B cell (primary cell): Measurements from ENCODE around the gene HPN. TPM values are rescaled to one million over a fixed set of nuclear protein-coding genes. Genes with fewer than 3 reads are reported as not detected.

ENCODE experiments used
- ATAC-seq: fragments of 200-7000 bp; cut with Tn5 transposase; one replicate; pipeline ENCODE4 v1.10.0; 2021; ENCODE audit warnings: low read depth, mild to moderate bottlenecking, moderate number of reproducible peaks, moderate library complexity
- CTCF ChIA-PET: fragments of 350-600 bp; sonication (Branson Sonifier 250); formaldehyde crosslinking; loops from one replicate; lab custom pipeline; 2021; ENCODE audit warnings: antibody characterized with exemption, inconsistent platforms; lab: Charles Lee
- POLR2A ChIA-PET: fragments of 350-600 bp; sonication (Branson Sonifier 250); formaldehyde crosslinking; loops from one replicate; lab custom pipeline; 2021; ENCODE audit warnings: antibody characterized with exemption; lab: Charles Lee
- DNase-seq: peaks from one replicate; pipeline ENCODE4 v3.0.0; 2013
- H2AFZ ChIP-seq: 2 replicates; pipeline ENCODE4 v1.6.1; 2012; ENCODE audit warnings: mild to moderate bottlenecking, low read depth, low read length; ENCODE audit not compliant: insufficient read depth, poor library complexity, severe bottlenecking
- H3K27ac ChIP-seq, 2 donors: 1 replicate in 1 of 2; 2 replicates in 1 of 2; pipeline ENCODE4 v1.5.1; 2012 to 2013; ENCODE audit warnings: low read length in 2 of 2, mild to moderate bottlenecking in 2 of 2, moderate library complexity in 1 of 2
- H3K27me3 ChIP-seq, 4 experiments: fragments of 200-600 bp in 1 of 4; sonication (generic) in 1 of 4; replicated peaks in 1 of 4; 1 replicate in 2 of 4; 2 replicates in 2 of 4; pipeline versions ENCODE4 v1.6.1 to v1.7.0; 2013 to 2016; ENCODE audit warnings: low read length in 3 of 4, mild to moderate bottlenecking in 2 of 4, mixed read lengths in 1 of 4, moderate library complexity in 1 of 4; ENCODE audit not compliant: insufficient read depth in 4 of 4, control insufficient read depth in 3 of 4; ENCODE audit errors: control extremely low read depth in 1 of 4
- H3K36me3 ChIP-seq, 2 experiments: replicated peaks in 1 of 2; 1 replicate in 1 of 2; 2 replicates in 1 of 2; pipeline versions ENCODE4 v1.6.1 to v1.7.1; 2013; ENCODE audit warnings: low read length in 1 of 2; ENCODE audit not compliant: insufficient read depth in 2 of 2, control insufficient read depth in 1 of 2; ENCODE audit errors: control extremely low read depth in 1 of 2, extremely low read depth in 1 of 2
- H3K4me1 ChIP-seq, 2 donors: fragments of 200-600 bp in 1 of 2; sonication (generic) in 1 of 2; 1 replicate in 1 of 2; 2 replicates in 1 of 2; pipeline versions ENCODE4 v1.5.1 to v1.6.1; 2013 to 2017; ENCODE audit warnings: low read length in 2 of 2; ENCODE audit not compliant: control insufficient read depth in 2 of 2, insufficient read depth in 2 of 2
- H3K4me2 ChIP-seq: replicated peaks from 2 replicates; pipeline ENCODE3; 2012; ENCODE audit warnings: mild to moderate bottlenecking, low read depth, low read length; ENCODE audit not compliant: poor library complexity, severe bottlenecking
- H3K4me3 ChIP-seq, 5 experiments: fragments of 200-600 bp in 1 of 5; sonication (generic) in 1 of 5; 1 replicate in 3 of 5; 2 replicates in 2 of 5; pipeline versions ENCODE4 v1.5.1 to v1.7.0; 2011 to 2016; ENCODE audit warnings: low read length in 4 of 5, mild to moderate bottlenecking in 4 of 5, low read depth in 2 of 5, control low read depth in 1 of 5, moderate library complexity in 1 of 5; ENCODE audit not compliant: insufficient read depth in 1 of 5; ENCODE audit errors: control extremely low read depth in 1 of 5, extremely low read depth in 1 of 5
- H3K79me2 ChIP-seq: fragments of 200-600 bp; sonication (generic); one replicate; pipeline ENCODE4 v1.6.0; 2016; ENCODE audit warnings: low read length; ENCODE audit not compliant: control insufficient read depth, insufficient read depth
- H3K9ac ChIP-seq: fragments of 200-600 bp; sonication (generic); 2 replicates; pipeline ENCODE4 v1.6.1; 2017; ENCODE audit warnings: mild to moderate bottlenecking, low read length, moderate library complexity
- H3K9me3 ChIP-seq, 3 donors: one replicate each; pipeline versions ENCODE4 v1.6.1 to v1.7.1; 2013; ENCODE audit warnings: low read length in 2 of 3; ENCODE audit not compliant: control insufficient read depth in 2 of 3, insufficient read depth in 1 of 3; ENCODE audit errors: control extremely low read depth in 1 of 3
- H4K20me1 ChIP-seq: 2 replicates; pipeline ENCODE4 v1.6.0; 2012; ENCODE audit warnings: mild to moderate bottlenecking, low read length; ENCODE audit not compliant: insufficient read depth, control insufficient read depth, poor library complexity, severe bottlenecking
- H3K27ac Mint-ChIP-seq: one replicate; pipeline ENCODE4 v1.8.0; 2021; ENCODE audit warnings: mixed read lengths
- H3K27me3 Mint-ChIP-seq: one replicate; pipeline ENCODE4 v1.8.0; 2021; ENCODE audit warnings: mixed read lengths
- H3K4me1 Mint-ChIP-seq: one replicate; pipeline ENCODE4 v1.8.0; 2021; ENCODE audit warnings: mixed read lengths
- H3K4me3 Mint-ChIP-seq: one replicate; pipeline ENCODE4 v1.8.0; 2021; ENCODE audit warnings: mixed read lengths
- H3K9me3 Mint-ChIP-seq: one replicate; pipeline ENCODE4 v1.8.0; 2022; ENCODE audit warnings: mixed read lengths; ENCODE audit not compliant: insufficient read depth
- CTCF ChIP-seq: fragments of 200-600 bp; IDR thresholded peaks from one replicate; pipeline ENCODE4 v1.8.0; 2022; ENCODE audit warnings: antibody characterized with exemption, mild to moderate bottlenecking
- EZH2 ChIP-seq: IDR thresholded peaks from 2 replicates; pipeline ENCODE4 v1.6.1; 2012; ENCODE audit warnings: borderline replicate concordance, low read depth, mild to moderate bottlenecking, moderate library complexity, low read length; ENCODE audit not compliant: insufficient read depth, poor library complexity, severe bottlenecking
- WGBS: methylation state at CpG from one replicate; pipeline ENCODE4 v1.1.5; 2013; ENCODE audit warnings: missing lambda C conversion rate; ENCODE audit not compliant: insufficient coverage; 5-methylcytosine and 5-hydroxymethylcytosine counted together
- intact Hi-C: fragments of 100-400 bp; cut with micrococcal nuclease; formaldehyde crosslinking; loops from one replicate; pipeline ENCODE4 v1.10.0; 2022
- polyA plus RNA-seq: library from polyadenylated mRNA; depleted of rRNA; stranded (reverse); fragments of >200 nt; gene quantifications from 2 replicates; pipeline ENCODE4 v1.2.3, GENCODE V29; 2012
- total RNA-seq, 2 donors: library from RNA; stranded (reverse); fragments of 120-200 nt in 1 of 2; gene quantifications; 1 replicate in 1 of 2; 2 replicates in 1 of 2; pipeline versions ENCODE4 v1.2.3 to v1.2.4, GENCODE V29; 2013 to 2022

HPN gene
- total and polyA plus RNA-seq, 2 donors (not counting 1 experiment from before 2014, with no cell fraction given), result 0.30 TPM; not detected in 1

GRCh38 chr19:35011737-35012682 lies 29.5 kb upstream of the HPN start:
- Histone ChIP-seq H3K9me3 (no peaks in the 10 kb centered on the region), H3K27me3 (no peaks in the 10 kb centered on the region), H3K36me3 (peaks cover 0 to 51% of the 10 kb centered on the region in 2 experiments), H3K27ac (no peak overlapping the region), H3K4me2 (no peak overlapping the region), H3K4me1 (peaks cover 17 to 25% of the 10 kb centered on the region in 2 donors), H3K9ac (no peak overlapping the region), H3K4me3 (no peak overlapping the region), H2AFZ (no peak overlapping the region), H3K79me2 (peaks cover 3% of the 10 kb centered on the region), H4K20me1 (peaks cover 19% of the 10 kb centered on the region)
- TF ChIP-seq CTCF, result no peak
- TF ChIP-seq EZH2, result no peak
- DNase-seq, result no peak
- Mint-ChIP-seq H3K4me3 (no peak overlapping the region), H3K4me1 (peaks cover 25% of the 10 kb centered on the region), H3K27me3 (no peaks in the 10 kb centered on the region), H3K27ac (no peak overlapping the region), H3K9me3 (no peaks in the 10 kb centered on the region)
- ChIA-PET CTCF (interaction anchor here (0.6 to 5.9 kb wide), 6 partner anchors 9 to 473 kb away, joined by 3 to 71 read pairs (median 7); partner anchors contain the start of gene ZNF30), POLR2A (no interaction called here)
- 97% methylated on average over 15 of the region's 18 CpGs for WGBS
- intact Hi-C loops, result loop anchor here (2.0 kb wide), 1 partner anchor 173 kb away; no protein-coding TSS in a partner anchor
- no peak for ATAC-seq
